GM12878 (cell line): Measurements from ENCODE around the gene SPATA16. TPM values are rescaled to one million over a fixed set of nuclear protein-coding genes. Genes with fewer than 3 reads are reported as not detected.

Source experiments
- ATAC-seq: fragments of 200-7000 bp; cut with Tn5 transposase; 3 replicates; pipeline ENCODE4 v1.9.1; 2020; ENCODE audit warnings: mild to moderate bottlenecking, moderate library complexity
- BruUV-seq: library from RNA; stranded (reverse); fragments of 400-500 nt; replicated peaks from 2 replicates; lab custom pipeline; 2021; lab: Mats Ljungman, UMichigan
- CTCF ChIA-PET: fragments of 300-600 bp; sonication (Branson Sonifier 250); formaldehyde crosslinking; extraction: SDS; loops from one replicate; lab custom pipeline; 2021; ENCODE audit warnings: inconsistent platforms; lab: Yijun Ruan, JAX
- POLR2A ChIA-PET: fragments of 350-600 bp; formaldehyde crosslinking; extraction: SDS; loops from one replicate; lab custom pipeline; 2021; ENCODE audit warnings: inconsistent platforms; lab: Charles Lee
- RAD21 ChIA-PET: fragments of 300-600 bp; sonication (Branson Sonifier 250); formaldehyde crosslinking; loops from one replicate; lab custom pipeline; 2023; ENCODE audit warnings: antibody characterized with exemption; ENCODE audit not compliant: unreplicated experiment; lab: Charles Lee
- SMC1A ChIA-PET: fragments of 300-600 bp; sonication (Branson Sonifier 250); formaldehyde crosslinking; loops from one replicate; lab custom pipeline; 2023; ENCODE audit not compliant: unreplicated experiment, uncharacterized antibody; lab: Charles Lee
- DNase-seq: peaks from one replicate; pipeline ENCODE4 v3.0.0-alpha.2; 2011; ENCODE audit warnings: low read depth, low spot score
- FAIRE-seq: peaks from 3 replicates; lab custom pipeline; 2011; peaks lifted over from hg19 to GRCh38; lab: Jason Lieb, UNC
- H2AFZ ChIP-seq: 2 replicates; pipeline ENCODE4 v1.6.0; 2011; ENCODE audit warnings: low read depth, low read length, control low read depth; ENCODE audit not compliant: control insufficient read depth
- H3K27ac ChIP-seq: 2 replicates; pipeline ENCODE4 v1.5.1; 2011; ENCODE audit warnings: control low read depth; ENCODE audit not compliant: control insufficient read depth, insufficient read depth
- H3K27me3 ChIP-seq, 2 experiments: replicated peaks in 1 of 2; 2 replicates each; pipeline versions ENCODE4 v1.6.0 to v1.6.1; 2011; ENCODE audit warnings: low read length in 1 of 2; ENCODE audit not compliant: control insufficient read depth in 2 of 2, insufficient read depth in 2 of 2
- H3K36me3 ChIP-seq, 2 experiments: 2 replicates each; pipeline ENCODE4 v1.5.1; 2011; ENCODE audit warnings: low read length in 1 of 2; ENCODE audit not compliant: control insufficient read depth in 2 of 2, insufficient read depth in 2 of 2
- H3K4me1 ChIP-seq: 2 replicates; pipeline ENCODE4 v1.6.1; 2011; ENCODE audit warnings: mild to moderate bottlenecking, low read length, moderate library complexity, mixed read lengths; ENCODE audit not compliant: control insufficient read depth, insufficient read depth
- H3K4me2 ChIP-seq: 2 replicates; pipeline ENCODE4 v1.6.0; 2011; ENCODE audit warnings: control low read depth; ENCODE audit not compliant: control insufficient read depth, insufficient read depth
- H3K4me3 ChIP-seq: fragments of 200-600 bp; sonication (generic); 2 replicates; pipeline ENCODE4 v1.5.1; 2016
- H3K79me2 ChIP-seq: 2 replicates; pipeline ENCODE4 v1.6.0; 2011; ENCODE audit warnings: low read length; ENCODE audit not compliant: control insufficient read depth, insufficient read depth
- H3K9ac ChIP-seq: 2 replicates; pipeline ENCODE4 v1.8.0; 2011; ENCODE audit warnings: low read length, control low read depth, mixed read lengths; ENCODE audit not compliant: control insufficient read depth, insufficient read depth
- H3K9me3 ChIP-seq: replicated peaks from 3 replicates; pipeline ENCODE4 v1.5.1; 2011; ENCODE audit warnings: mild to moderate bottlenecking, low read length; ENCODE audit not compliant: control insufficient read depth, insufficient read depth
- H4K20me1 ChIP-seq: 2 replicates; pipeline ENCODE4 v1.6.0; 2011; ENCODE audit not compliant: control insufficient read depth, insufficient read depth
- BACH1 ChIP-seq: fragments of 450-650 bp; IDR thresholded peaks from 2 replicates; pipeline ENCODE4 v1.6.1; 2017; ENCODE audit warnings: mild to moderate bottlenecking, borderline replicate concordance
- BCL11A ChIP-seq: IDR thresholded peaks from 2 replicates; pipeline ENCODE4 v1.6.1; 2011; ENCODE audit warnings: low read depth, low read length
- BHLHE40 ChIP-seq, 2 experiments: fragments of 450-650 bp in 1 of 2; IDR thresholded peaks; 2 replicates each; pipeline ENCODE4 v1.6.1; 2011 to 2017; ENCODE audit warnings: low read depth in 2 of 2, borderline replicate concordance in 1 of 2, improper control_type of control experiment in 1 of 2, low read length in 1 of 2, mild to moderate bottlenecking in 1 of 2
- BRCA1 ChIP-seq: IDR thresholded peaks from 2 replicates; pipeline ENCODE4 v1.6.1; 2011; ENCODE audit warnings: low read depth, low read length, improper control_type of control experiment
- CBFB ChIP-seq: IDR thresholded peaks from 2 replicates; pipeline ENCODE4 v1.6.1; 2016; ENCODE audit warnings: antibody characterized with exemption, low read depth
- CREB1 ChIP-seq: IDR thresholded peaks from 2 replicates; pipeline ENCODE4 v1.6.1; 2012; ENCODE audit warnings: low read depth, mild to moderate bottlenecking, inconsistent platforms
- ESRRA ChIP-seq: IDR thresholded peaks from 2 replicates; pipeline ENCODE4 v1.6.1; 2012; ENCODE audit warnings: mild to moderate bottlenecking, low read length, improper control_type of control experiment
- EZH2 ChIP-seq: IDR thresholded peaks from 2 replicates; pipeline ENCODE4 v1.6.1; 2012; ENCODE audit warnings: low read depth, mild to moderate bottlenecking, control low read depth, inconsistent platforms, low read length, borderline replicate concordance; ENCODE audit not compliant: control insufficient read depth
- MXI1 ChIP-seq: fragments of 150-350 bp; IDR thresholded peaks from 2 replicates; pipeline ENCODE4 v1.6.1; 2011; ENCODE audit warnings: low read depth, mild to moderate bottlenecking, inconsistent platforms, low read length, improper control_type of control experiment
- MYB ChIP-seq: fragments of 150-350 bp; IDR thresholded peaks from 2 replicates; pipeline ENCODE4 v1.6.1; 2014; ENCODE audit warnings: mild to moderate bottlenecking, low read depth, low read length, borderline replicate concordance
- NFXL1 ChIP-seq: fragments of 450-650 bp; IDR thresholded peaks from 2 replicates; pipeline ENCODE4 v1.6.1; 2017; ENCODE audit warnings: antibody characterized with exemption, mild to moderate bottlenecking, borderline replicate concordance
- NFYB ChIP-seq: IDR thresholded peaks from 2 replicates; pipeline ENCODE4 v1.6.1; 2011; ENCODE audit warnings: low read depth, mild to moderate bottlenecking, low read length, improper control_type of control experiment, moderate library complexity; ENCODE audit not compliant: insufficient read depth
- NR2C2 ChIP-seq: IDR thresholded peaks from 2 replicates; pipeline ENCODE4 v1.6.1; 2011; ENCODE audit warnings: borderline replicate concordance, low read depth; ENCODE audit not compliant: control insufficient read depth, insufficient read length
- RUNX3 ChIP-seq: IDR thresholded peaks from 2 replicates; pipeline ENCODE4 v1.6.1; 2012; ENCODE audit warnings: low read length, inconsistent platforms
- SIX5 ChIP-seq: IDR thresholded peaks from 2 replicates; pipeline ENCODE4 v1.6.1; 2011; ENCODE audit warnings: mild to moderate bottlenecking, low read depth, low read length, moderate library complexity; ENCODE audit not compliant: severe bottlenecking
- TARDBP ChIP-seq: IDR thresholded peaks from 2 replicates; pipeline ENCODE4 v1.6.1; 2016; ENCODE audit warnings: borderline replicate concordance
- ZNF24 ChIP-seq: fragments of 450-650 bp; IDR thresholded peaks from 2 replicates; pipeline ENCODE4 v1.6.1; 2017; ENCODE audit warnings: antibody characterized with exemption, mild to moderate bottlenecking
- whole genome bisulfite sequencing: methylation state at CpG from one replicate; pipeline ENCODE4 v1.1.6; 2016; ENCODE audit warnings: low lambda C conversion rate; ENCODE audit not compliant: insufficient replicate concordance, insufficient coverage; ENCODE audit errors: missing lambda C conversion rate; 5-methylcytosine and 5-hydroxymethylcytosine counted together
- in situ Hi-C: fragments of 300-500 bp; cut with MboI; formaldehyde crosslinking; loops from 9 replicates; pipeline ENCODE4 v1.14.3; 2018; ENCODE audit warnings: mixed read lengths
- intact Hi-C: fragments of 100-400 bp; cut with micrococcal nuclease; formaldehyde crosslinking; loops from one replicate; pipeline ENCODE4 v1.14.2; 2022; ENCODE audit not compliant: unreplicated experiment
- polyA plus RNA-seq, 11 experiments: library from polyadenylated mRNA; depleted of rRNA in 4 of 11; unstranded in 6 of 11; stranded (reverse) in 5 of 11; fragments of >200 nt; fragmentation: Nextera tagmentation in 4 of 11; fragmentation: Illumina TruSeq in 1 of 11; extraction: Ambion mirVana in 4 of 11; extraction: Trizol in 1 of 11; gene quantifications; 1 replicate in 1 of 11; 2 replicates in 10 of 11; pipeline versions ENCODE4 v1.2.1 to v1.2.3, GENCODE V29; 2011 to 2016; ENCODE audit warnings: inconsistent platforms in 2 of 11, missing spikeins in 2 of 11, low read depth in 1 of 11
- total RNA-seq, 4 experiments: library from RNA; depleted of rRNA in 3 of 4; stranded (reverse); fragments of >200 nt in 3 of 4; fragmentation: Illumina TruSeq in 1 of 4; extraction: Trizol in 1 of 4; gene quantifications; 2 replicates each; pipeline versions ENCODE4 v1.2.1 to v1.2.3, GENCODE V29; 2013 to 2021
- TF ChIP-seq, protein P1 (sequence below): fragments of 450-650 bp; conservative IDR thresholded peaks from 2 replicates; pipeline ENCODE4 v1.6.1; 2017; ENCODE audit warnings: mild to moderate bottlenecking, moderate library complexity
- TF ChIP-seq, protein P2 (sequence below): fragments of 450-650 bp; IDR thresholded peaks from 2 replicates; pipeline ENCODE4 v1.6.1; 2017; ENCODE audit warnings: borderline replicate concordance
- TF ChIP-seq, protein P3 (sequence below): IDR thresholded peaks from 2 replicates; pipeline ENCODE4 v1.6.1; 2012; ENCODE audit warnings: low read depth, low read length, improper control_type of control experiment

SPATA16 gene
- total and polyA plus RNA-seq, 10 of the 15 experiments (the other 5 are each of a cell fraction or from before 2014, with no cell fraction given) = 0.04 TPM; not detected in 9

DNA sequence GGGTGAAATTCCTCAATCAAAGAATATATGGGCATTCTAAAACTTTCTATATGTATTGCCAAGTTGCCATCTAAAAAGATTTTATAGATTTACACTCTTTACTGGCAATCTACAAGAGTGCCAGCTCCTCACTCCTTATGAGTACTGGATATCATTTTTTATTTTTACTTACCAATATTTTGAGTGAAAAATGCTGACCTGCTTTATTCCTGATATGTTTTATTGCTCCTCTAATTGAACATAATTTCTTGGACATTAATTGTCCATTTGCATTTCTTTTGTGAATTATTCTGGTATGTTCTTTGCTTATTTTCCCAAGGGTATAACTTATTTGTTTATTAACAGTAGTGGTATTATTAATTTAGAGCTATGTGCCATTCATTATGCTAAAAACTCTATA lies 293.7 kb downstream of the SPATA16 start (continued):
- TF ChIP-seq, protein P1, sequence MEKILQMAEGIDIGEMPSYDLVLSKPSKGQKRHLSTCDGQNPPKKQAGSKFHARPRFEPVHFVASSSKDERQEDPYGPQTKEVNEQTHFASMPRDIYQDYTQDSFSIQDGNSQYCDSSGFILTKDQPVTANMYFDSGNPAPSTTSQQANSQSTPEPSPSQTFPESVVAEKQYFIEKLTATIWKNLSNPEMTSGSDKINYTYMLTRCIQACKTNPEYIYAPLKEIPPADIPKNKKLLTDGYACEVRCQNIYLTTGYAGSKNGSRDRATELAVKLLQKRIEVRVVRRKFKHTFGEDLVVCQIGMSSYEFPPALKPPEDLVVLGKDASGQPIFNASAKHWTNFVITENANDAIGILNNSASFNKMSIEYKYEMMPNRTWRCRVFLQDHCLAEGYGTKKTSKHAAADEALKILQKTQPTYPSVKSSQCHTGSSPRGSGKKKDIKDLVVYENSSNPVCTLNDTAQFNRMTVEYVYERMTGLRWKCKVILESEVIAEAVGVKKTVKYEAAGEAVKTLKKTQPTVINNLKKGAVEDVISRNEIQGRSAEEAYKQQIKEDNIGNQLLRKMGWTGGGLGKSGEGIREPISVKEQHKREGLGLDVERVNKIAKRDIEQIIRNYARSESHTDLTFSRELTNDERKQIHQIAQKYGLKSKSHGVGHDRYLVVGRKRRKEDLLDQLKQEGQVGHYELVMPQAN = no peak
- TF ChIP-seq RUNX3 = no peak
- TF ChIP-seq MYB = no peak
- no peak for TF ChIP-seq BRCA1
- TF ChIP-seq, all 136 proteins: peak for 0

DNA sequence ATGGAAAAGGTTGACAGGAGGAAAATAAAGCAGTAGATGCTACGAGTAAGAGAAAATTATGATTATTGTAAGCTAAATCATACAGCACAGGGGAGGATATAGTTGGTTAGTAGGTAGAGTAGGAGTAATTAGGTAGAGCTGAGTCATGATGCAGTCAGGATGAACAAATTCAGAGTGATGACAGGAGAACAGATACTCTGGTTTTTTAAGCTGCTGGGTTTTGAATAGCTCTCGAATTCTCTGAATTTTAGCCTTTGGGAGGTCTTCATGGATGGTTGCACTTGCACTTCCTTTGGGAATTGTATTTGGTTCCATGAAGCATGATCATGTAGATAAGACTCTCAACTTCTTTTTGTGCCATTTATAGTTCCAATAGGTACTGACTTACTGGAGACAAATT lies 294.3 kb downstream of the SPATA16 start:
- no peaks in the 10 kb centered on the region for H3K27me3 ChIP-seq
- RAD21 ChIA-PET = no interaction called here
- CTCF ChIA-PET = interaction anchor here (1.1 kb wide), 1 partner anchor 11 kb away, joined by 5 read pairs; no protein-coding TSS in a partner anchor
- no peak for DNase-seq
- H2AFZ ChIP-seq = no peak overlapping the region
- H3K4me2 ChIP-seq = no peak overlapping the region
- POLR2A ChIA-PET = no interaction called here
- intact Hi-C loops = no loop called here
- no peaks in the 10 kb centered on the region for H3K9me3 ChIP-seq
- no peak for ATAC-seq
- SMC1A ChIA-PET = interaction anchor here (1.1 to 1.2 kb wide), 2 partner anchors 12 to 16 kb away, joined by 3 read pairs; no protein-coding TSS in a partner anchor
- no peaks in the 10 kb centered on the region for H4K20me1 ChIP-seq
- no peak for FAIRE-seq
- WGBS = 18% methylated on average over 2 of the region's 2 CpGs
- H3K4me3 ChIP-seq = no peak overlapping the region
- no peaks in the 10 kb centered on the region for H3K79me2 ChIP-seq
- no peaks in the 10 kb centered on the region for H3K4me1 ChIP-seq
- no peak for TF ChIP-seq BCL11A
- TF ChIP-seq, protein P2, sequence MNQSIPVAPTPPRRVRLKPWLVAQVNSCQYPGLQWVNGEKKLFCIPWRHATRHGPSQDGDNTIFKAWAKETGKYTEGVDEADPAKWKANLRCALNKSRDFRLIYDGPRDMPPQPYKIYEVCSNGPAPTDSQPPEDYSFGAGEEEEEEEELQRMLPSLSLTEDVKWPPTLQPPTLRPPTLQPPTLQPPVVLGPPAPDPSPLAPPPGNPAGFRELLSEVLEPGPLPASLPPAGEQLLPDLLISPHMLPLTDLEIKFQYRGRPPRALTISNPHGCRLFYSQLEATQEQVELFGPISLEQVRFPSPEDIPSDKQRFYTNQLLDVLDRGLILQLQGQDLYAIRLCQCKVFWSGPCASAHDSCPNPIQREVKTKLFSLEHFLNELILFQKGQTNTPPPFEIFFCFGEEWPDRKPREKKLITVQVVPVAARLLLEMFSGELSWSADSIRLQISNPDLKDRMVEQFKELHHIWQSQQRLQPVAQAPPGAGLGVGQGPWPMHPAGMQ = no peak
- no peak for TF ChIP-seq CBFB
- TF ChIP-seq BACH1 = no peak
- TF ChIP-seq NFXL1 = no peak
- TF ChIP-seq NR2C2 = no peak
- TF ChIP-seq MXI1 = no peak
- TF ChIP-seq EZH2 = no peak
- no peak for TF ChIP-seq ZNF24
- TF ChIP-seq NFYB = no peak
- TF ChIP-seq TARDBP = no peak
- no peak for TF ChIP-seq BHLHE40 (IDR thresholded peaks at IDR 0.05; ENCODE audit: borderline replicate concordance in 1 of 2, low read depth in 2 of 2, low read length in 1 of 2)
- TF ChIP-seq, protein P3, sequence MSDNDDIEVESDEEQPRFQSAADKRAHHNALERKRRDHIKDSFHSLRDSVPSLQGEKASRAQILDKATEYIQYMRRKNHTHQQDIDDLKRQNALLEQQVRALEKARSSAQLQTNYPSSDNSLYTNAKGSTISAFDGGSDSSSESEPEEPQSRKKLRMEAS = no peak
- TF ChIP-seq ESRRA = no peak
- TF ChIP-seq SIX5 = no peak
- TF ChIP-seq CREB1 = no peak
- TF ChIP-seq, all 136 proteins: peak for 0
- Histone ChIP-seq H3K27ac (no peak overlapping the region), H3K36me3 (no peaks in the 10 kb centered on the region), H3K9ac (no peak overlapping the region)
- BruUV-seq = no TSS peak
- in situ Hi-C loops = no loop called here
